A673 (cell line): ENCODE data around the gene RNH1. TPM values are rescaled to one million over a fixed set of nuclear protein-coding genes. Genes with fewer than 3 reads are reported as not detected.

Experiments used
- BruUV-seq: library from RNA; stranded (reverse); fragments of 400-500 nt; replicated peaks from 2 replicates; lab custom pipeline; 2021; lab: Mats Ljungman, UMichigan
- CTCF ChIA-PET: fragments of 300-600 bp; sonication (Branson Sonifier 250); formaldehyde crosslinking; loops from one replicate; lab custom pipeline; 2022; ENCODE audit warnings: antibody characterized with exemption; lab: Charles Lee
- POLR2A ChIA-PET: fragments of 300-600 bp; sonication (Branson Sonifier 250); formaldehyde crosslinking; loops from one replicate; lab custom pipeline; 2022; ENCODE audit warnings: antibody characterized with exemption; ENCODE audit not compliant: low non-redundant PET; lab: Charles Lee
- DNase-seq: peaks from one replicate; pipeline ENCODE4 v3.0.0-alpha.2; 2015; ENCODE audit warnings: low spot score
- H3K27ac ChIP-seq: fragments of 200-600 bp; sonication (generic); 2 replicates; pipeline ENCODE4 v1.5.1; 2016; ENCODE audit warnings: mixed run types, low read depth, mild to moderate bottlenecking, mixed read lengths, antibody characterized with exemption, low read length; ENCODE audit not compliant: poor library complexity, severe bottlenecking
- H3K27me3 ChIP-seq: fragments of 200-600 bp; sonication (generic); replicated peaks from 2 replicates; pipeline ENCODE4 v1.6.1; 2017; ENCODE audit warnings: mixed run types, low read depth, mild to moderate bottlenecking, mixed read lengths, antibody characterized with exemption, low read length; ENCODE audit not compliant: insufficient read depth, poor library complexity
- H3K36me3 ChIP-seq: fragments of 200-600 bp; sonication (generic); 2 replicates; pipeline ENCODE4 v1.6.1; 2016; ENCODE audit warnings: mixed run types, mild to moderate bottlenecking, mixed read lengths, antibody characterized with exemption, low read length; ENCODE audit not compliant: insufficient read depth, poor library complexity, severe bottlenecking
- H3K4me1 ChIP-seq: fragments of 200-600 bp; sonication (generic); 2 replicates; pipeline ENCODE4 v1.6.1; 2017; ENCODE audit warnings: mixed run types, mild to moderate bottlenecking, mixed read lengths, antibody characterized with exemption, low read length; ENCODE audit not compliant: insufficient read depth, poor library complexity, severe bottlenecking
- H3K4me3 ChIP-seq: fragments of 200-600 bp; sonication (generic); 2 replicates; pipeline ENCODE4 v1.5.1; 2016; ENCODE audit warnings: low read depth, mixed run types, mild to moderate bottlenecking, mixed read lengths, low read length; ENCODE audit not compliant: poor library complexity, severe bottlenecking
- H3K9me3 ChIP-seq: fragments of 200-600 bp; sonication (generic); 2 replicates; pipeline ENCODE4 v1.6.1; 2016; ENCODE audit warnings: mixed run types, low read depth, mild to moderate bottlenecking, mixed read lengths, antibody characterized with exemption, low read length; ENCODE audit not compliant: poor library complexity, severe bottlenecking
- EZH2 ChIP-seq: fragments of 200-600 bp; sonication (generic); IDR thresholded peaks from 2 replicates; pipeline ENCODE4 v1.6.1; 2017; ENCODE audit warnings: borderline replicate concordance, low read depth, mild to moderate bottlenecking, mixed read lengths, antibody characterized with exemption, low read length; ENCODE audit not compliant: poor library complexity, severe bottlenecking
- intact Hi-C: fragments of 100-400 bp; cut with micrococcal nuclease; formaldehyde crosslinking; loops from one replicate; pipeline ENCODE4 v1.10.0; 2022; ENCODE audit not compliant: unreplicated experiment
- total RNA-seq: library from RNA; stranded (reverse); gene quantifications from 2 replicates; pipeline ENCODE4 v1.2.3, GENCODE V29; 2021
- TF ChIP-seq, protein P1 (sequence below): fragments of 300-800, 200-600 bp; sonication (generic); conservative IDR thresholded peaks from 2 replicates; pipeline ENCODE4 v1.5.1; 2017; ENCODE audit warnings: low read depth, mild to moderate bottlenecking, antibody characterized with exemption, low read length, moderate library complexity, mixed read lengths

Gene RNH1
- total RNA-seq, 1 experiment from 2014 or later: 95.4 TPM

DNA sequence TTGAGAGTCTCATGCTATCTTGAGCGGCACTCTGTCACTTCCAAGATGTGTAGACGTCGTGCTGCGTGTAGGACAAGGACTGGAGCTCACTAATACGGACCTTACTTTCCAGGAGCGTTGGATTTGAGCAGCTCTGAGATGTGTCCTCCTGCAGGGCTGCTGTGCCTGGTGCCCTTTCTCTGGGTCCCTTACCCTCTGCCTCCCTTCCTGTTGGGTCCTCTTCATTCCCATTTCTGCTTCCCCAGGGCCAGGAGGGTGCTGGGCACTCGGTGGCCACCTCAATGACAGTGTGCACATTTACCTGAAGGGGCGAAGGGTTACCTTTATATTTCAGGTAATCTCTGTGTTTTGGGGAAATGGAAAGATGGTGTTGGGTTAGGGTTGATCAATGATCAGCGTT, 53.0 kb downstream of the RNH1 start:
- no TSS peak for BruUV-seq
- Histone ChIP-seq H3K27me3 (no peaks in the 10 kb centered on the region), H3K4me1 (peaks cover 8% of the 10 kb centered on the region), H3K9me3 (no peaks in the 10 kb centered on the region), H3K27ac (no peak overlapping the region), H3K4me3 (no peak overlapping the region), H3K36me3 (no peaks in the 10 kb centered on the region)
- no peak for TF ChIP-seq EZH2
- TF ChIP-seq, protein P1, sequence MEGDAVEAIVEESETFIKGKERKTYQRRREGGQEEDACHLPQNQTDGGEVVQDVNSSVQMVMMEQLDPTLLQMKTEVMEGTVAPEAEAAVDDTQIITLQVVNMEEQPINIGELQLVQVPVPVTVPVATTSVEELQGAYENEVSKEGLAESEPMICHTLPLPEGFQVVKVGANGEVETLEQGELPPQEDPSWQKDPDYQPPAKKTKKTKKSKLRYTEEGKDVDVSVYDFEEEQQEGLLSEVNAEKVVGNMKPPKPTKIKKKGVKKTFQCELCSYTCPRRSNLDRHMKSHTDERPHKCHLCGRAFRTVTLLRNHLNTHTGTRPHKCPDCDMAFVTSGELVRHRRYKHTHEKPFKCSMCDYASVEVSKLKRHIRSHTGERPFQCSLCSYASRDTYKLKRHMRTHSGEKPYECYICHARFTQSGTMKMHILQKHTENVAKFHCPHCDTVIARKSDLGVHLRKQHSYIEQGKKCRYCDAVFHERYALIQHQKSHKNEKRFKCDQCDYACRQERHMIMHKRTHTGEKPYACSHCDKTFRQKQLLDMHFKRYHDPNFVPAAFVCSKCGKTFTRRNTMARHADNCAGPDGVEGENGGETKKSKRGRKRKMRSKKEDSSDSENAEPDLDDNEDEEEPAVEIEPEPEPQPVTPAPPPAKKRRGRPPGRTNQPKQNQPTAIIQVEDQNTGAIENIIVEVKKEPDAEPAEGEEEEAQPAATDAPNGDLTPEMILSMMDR: no peak
- no peak for DNase-seq
- POLR2A ChIA-PET: no interaction called here
- intact Hi-C loops: no loop called here
- CTCF ChIA-PET: no interaction called here

DNA sequence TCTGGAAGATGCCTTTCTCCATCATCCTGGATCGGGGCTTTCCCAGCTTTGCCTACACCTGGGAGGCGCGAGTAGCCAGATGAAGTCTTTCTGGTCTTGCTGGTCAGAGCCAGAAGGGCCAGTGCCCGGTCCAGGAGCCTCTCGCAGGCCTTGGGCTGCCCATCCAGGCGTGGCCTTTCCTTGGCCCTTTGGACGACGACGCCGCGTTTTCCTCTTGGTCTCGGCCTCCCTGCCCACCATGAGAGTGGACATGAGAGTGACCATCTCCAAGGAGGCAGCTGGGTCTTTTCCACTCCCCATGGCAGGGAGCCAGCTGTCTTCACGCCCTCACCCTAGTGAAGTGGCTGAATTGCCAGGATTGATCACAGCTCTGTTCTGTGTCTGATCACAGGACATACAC, 53.5 kb downstream of the RNH1 start:
- Histone ChIP-seq H3K4me3 (no peak overlapping the region), H3K36me3 (no peaks in the 10 kb centered on the region), H3K27ac (no peak overlapping the region), H3K9me3 (no peaks in the 10 kb centered on the region), H3K27me3 (no peaks in the 10 kb centered on the region), H3K4me1 (peaks cover 8% of the 10 kb centered on the region)
- intact Hi-C loops: no loop called here
- TF ChIP-seq, protein P1: no peak
- TF ChIP-seq EZH2: no peak
- DNase-seq: no peak
- BruUV-seq: no TSS peak
- ChIA-PET CTCF (no interaction called here), POLR2A (no interaction called here)

DNA sequence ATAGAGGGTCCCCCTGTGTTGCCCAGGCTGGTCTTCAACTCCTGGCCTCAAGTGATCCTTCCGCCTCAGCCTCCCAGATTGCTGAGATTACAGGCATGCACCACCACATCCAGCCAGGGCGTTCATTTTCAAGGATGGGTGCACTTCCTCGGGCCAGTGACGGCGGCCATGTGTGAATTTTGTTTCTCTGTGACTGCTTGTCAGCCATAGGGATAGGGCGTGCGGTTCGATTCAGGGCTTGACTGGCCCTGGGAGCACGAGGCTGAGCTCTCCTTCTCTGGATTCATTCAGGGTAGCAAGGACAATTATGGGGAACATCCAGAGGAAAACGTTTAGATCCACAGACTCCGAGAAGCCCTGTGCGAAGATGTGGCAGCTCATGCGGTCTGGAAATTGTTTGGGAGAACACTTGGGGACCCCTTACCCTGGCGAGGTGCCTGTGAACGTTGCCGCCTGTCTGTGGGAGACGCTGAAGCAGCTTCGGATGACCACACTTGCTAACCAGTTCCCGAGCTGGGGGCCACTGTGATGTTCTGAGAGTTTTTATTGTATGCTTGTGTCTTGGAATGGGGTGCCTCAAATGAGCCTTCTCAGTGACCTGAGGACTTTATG, 54.0 kb downstream of the RNH1 start:
- no TSS peak for BruUV-seq
- intact Hi-C loops: no loop called here
- ChIA-PET POLR2A (no interaction called here), CTCF (no interaction called here)
- H3K27ac ChIP-seq: no peak overlapping the region
- no peaks in the 10 kb centered on the region for H3K9me3 ChIP-seq
- no peaks in the 10 kb centered on the region for H3K27me3 ChIP-seq
- peaks cover 8% of the 10 kb centered on the region for H3K4me1 ChIP-seq
- no peak for DNase-seq
- no peaks in the 10 kb centered on the region for H3K36me3 ChIP-seq
- no peak overlapping the region for H3K4me3 ChIP-seq
- TF ChIP-seq, protein P1: no peak
- TF ChIP-seq EZH2: no peak
